ENCODE measurements around the gene SSNA1. TPM values are rescaled to one million over a fixed set of nuclear protein-coding genes. Genes with fewer than 3 reads are reported as not detected.

Gene SSNA1
- total RNA-seq, 2 donors from 2014 or later, result 114 to 124 TPM

- Histone ChIP-seq H3K27ac (no peak overlapping the region), H3K27me3 (replicated peaks; ENCODE audit: insufficient read depth) (peaks cover 15% of the 10 kb centered on the region)
- TF ChIP-seq POLR2A (IDR thresholded peaks at IDR 0.05) (no peak), POLR2AphosphoS5 (IDR thresholded peaks at IDR 0.05) (no peak), CTCF (IDR thresholded peaks at IDR 0.05) (no peak)
Measured at GRCh38 chr9:137149942-137150616, 38.4 kb upstream of the SSNA1 start.

GRCh38 chr9:137150617-137151457 lies 37.6 kb upstream of the SSNA1 start:
- intact Hi-C loops (cut with DNase I), result no loop called here
- H3K27me3 ChIP-seq (replicated peaks; ENCODE audit: insufficient read depth), result peaks cover 12% of the 10 kb centered on the region
- no peak overlapping the region for H3K4me3 ChIP-seq
- no peaks in the 10 kb centered on the region for H3K9me3 ChIP-seq
- DNase-seq (ENCODE audit: low spot score), result no peak
- TF ChIP-seq CTCF (IDR thresholded peaks at IDR 0.05), result no peak
- TF ChIP-seq POLR2A (IDR thresholded peaks at IDR 0.05), result no peak
- no peak for TF ChIP-seq POLR2AphosphoS5 (IDR thresholded peaks at IDR 0.05)
- H3K27ac ChIP-seq, result no peak overlapping the region
- H3K36me3 ChIP-seq, result no peaks in the 10 kb centered on the region
- 40% methylated on average over 34 of the region's 34 CpGs for WGBS
- no peaks in the 10 kb centered on the region for H3K4me1 ChIP-seq (replicated peaks)

More at GRCh38 chr9:137149942-137150616, 38.4 kb upstream of the SSNA1 start:
- Histone ChIP-seq H3K4me1 (replicated peaks) (no peaks in the 10 kb centered on the region), H3K9me3 (no peaks in the 10 kb centered on the region), H3K36me3 (no peaks in the 10 kb centered on the region), H3K4me3 (no peak overlapping the region)
- intact Hi-C loops (cut with DNase I), result no loop called here
- WGBS, result 68% methylated on average over 20 of the region's 20 CpGs
- no peak for DNase-seq (ENCODE audit: low spot score)

- 93% methylated on average over 7 of the region's 7 CpGs for WGBS
- no peaks in the 10 kb centered on the region for H3K36me3 ChIP-seq
- H3K9me3 ChIP-seq, result no peaks in the 10 kb centered on the region
- H3K27me3 ChIP-seq (replicated peaks; ENCODE audit: insufficient read depth), result no peaks in the 10 kb centered on the region
- no peak overlapping the region for H3K4me3 ChIP-seq
- DNase-seq (ENCODE audit: low spot score), result no peak
- TF ChIP-seq CTCF (IDR thresholded peaks at IDR 0.05) (no peak), POLR2AphosphoS5 (IDR thresholded peaks at IDR 0.05) (no peak), POLR2A (IDR thresholded peaks at IDR 0.05) (no peak)
- intact Hi-C loops (cut with DNase I), result no loop called here
- no peaks in the 10 kb centered on the region for H3K4me1 ChIP-seq (replicated peaks)
- no peak overlapping the region for H3K27ac ChIP-seq
Measured at GRCh38 chr9:137152844-137153405, 35.6 kb upstream of the SSNA1 start.

GRCh38 chr9:137156567-137157375 lies 31.7 kb upstream of the SSNA1 start:
- no peaks in the 10 kb centered on the region for H3K4me1 ChIP-seq (replicated peaks)
- H3K4me3 ChIP-seq, result no peak overlapping the region
- intact Hi-C loops (cut with DNase I), result no loop called here
- H3K36me3 ChIP-seq, result no peaks in the 10 kb centered on the region
- DNase-seq (ENCODE audit: low spot score), result no peak
- TF ChIP-seq POLR2A (IDR thresholded peaks at IDR 0.05), result no peak
- no peak for TF ChIP-seq CTCF (IDR thresholded peaks at IDR 0.05)
- no peak for TF ChIP-seq POLR2AphosphoS5 (IDR thresholded peaks at IDR 0.05)
- no peaks in the 10 kb centered on the region for H3K9me3 ChIP-seq
- H3K27ac ChIP-seq, result no peak overlapping the region
- WGBS, result 3% methylated on average over 37 of the region's 65 CpGs
- peaks cover 4% of the 10 kb centered on the region for H3K27me3 ChIP-seq (replicated peaks; ENCODE audit: insufficient read depth)
